Lung (tissue), 12 donors: ENCODE measurements around the gene PIP5K1C. TPM values are rescaled to one million over a fixed set of nuclear protein-coding genes. Genes with fewer than 3 reads are reported as not detected.

Source experiments
- ATAC-seq: fragments of 200-7000 bp; cut with Tn5 transposase; one replicate; pipeline ENCODE4 v1.9.1; 2020; ENCODE audit warnings: moderate number of reproducible peaks; ENCODE audit not compliant: insufficient read depth, low FRiP score
- DNase-seq, 3 donors: peaks; one replicate each; pipeline ENCODE4 v3.0.0-alpha.2; 2013 to 2017
- H3K27ac ChIP-seq, 2 donors: one replicate each; pipeline ENCODE4 v1.5.1; 2013; ENCODE audit warnings: mild to moderate bottlenecking in 2 of 2, moderate library complexity in 2 of 2, control low read depth in 1 of 2, inconsistent platforms in 1 of 2, low read depth in 1 of 2, low read length in 1 of 2
- H3K27me3 ChIP-seq, 3 donors: one replicate each; pipeline ENCODE4 v1.5.1; 2013; ENCODE audit warnings: low read length in 2 of 3; ENCODE audit not compliant: control insufficient read depth in 3 of 3, insufficient read depth in 3 of 3
- H3K36me3 ChIP-seq, 4 donors: one replicate each; pipeline ENCODE4 v1.5.1; 2013; ENCODE audit warnings: low read length in 4 of 4, mild to moderate bottlenecking in 1 of 4, moderate library complexity in 1 of 4; ENCODE audit not compliant: control insufficient read depth in 4 of 4, insufficient read depth in 4 of 4
- H3K4me1 ChIP-seq, 5 donors: one replicate each; pipeline ENCODE4 v1.5.1; 2013; ENCODE audit warnings: low read length in 5 of 5, mild to moderate bottlenecking in 2 of 5, moderate library complexity in 1 of 5; ENCODE audit not compliant: control insufficient read depth in 5 of 5, insufficient read depth in 5 of 5
- H3K4me3 ChIP-seq: one replicate; pipeline ENCODE4 v1.5.1; 2013; ENCODE audit warnings: mild to moderate bottlenecking, control low read depth, moderate library complexity
- H3K9ac ChIP-seq, 2 donors: one replicate each; pipeline ENCODE4 v1.5.1; 2013; ENCODE audit warnings: low read length in 2 of 2, control low read depth in 1 of 2; ENCODE audit not compliant: insufficient read depth in 1 of 2
- H3K9me3 ChIP-seq, 4 donors: one replicate each; pipeline ENCODE4 v1.5.1; 2013; ENCODE audit warnings: low read length in 3 of 4, mild to moderate bottlenecking in 1 of 4, moderate library complexity in 1 of 4; ENCODE audit not compliant: control insufficient read depth in 4 of 4, insufficient read depth in 3 of 4
- CTCF ChIP-seq: IDR thresholded peaks from 2 replicates; pipeline ENCODE4 v1.5.1; 2012; ENCODE audit warnings: mild to moderate bottlenecking; ENCODE audit errors: control extremely low read depth, extremely low read depth
- WGBS, 2 donors: extraction: QIAGEN DNeasy Blood & Tissue Kit; methylation state at CpG; one replicate each; pipeline ENCODE4 v1.1.7; 2013; 5-methylcytosine and 5-hydroxymethylcytosine counted together
- polyA plus RNA-seq, 2 donors: library from polyadenylated mRNA; stranded (reverse); fragments of 200-250 nt; gene quantifications; one replicate each; pipeline ENCODE4 v1.2.1, GENCODE V29; 2013
- total RNA-seq, 2 donors: library from RNA; depleted of rRNA in 1 of 2; stranded (reverse); fragments of >200 nt in 1 of 2; gene quantifications; one replicate each; pipeline ENCODE4 v1.2.1, GENCODE V29; 2014 to 2021
- donor health status: control.
- donor health status: control.
- donor health status: Bipolar disorder and iron deficiency.
- donor health status: healthy.
- donor health status: DM: yes; HTN: yes; CAD: no.

PIP5K1C gene
- total and polyA plus RNA-seq, 4 donors = 16.3 to 39.4 (median 20.5) TPM

- Histone ChIP-seq H3K4me1 (no peaks in the 10 kb centered on the region), H3K36me3 (peaks cover 0 to 4% (median 0%) of the 10 kb centered on the region in 4 donors), H3K9me3 (peaks cover 0 to 3% (median 1%) of the 10 kb centered on the region in 4 donors), H3K4me3 (no peak overlapping the region), H3K27me3 (no peaks in the 10 kb centered on the region), H3K27ac (no peak overlapping the region), H3K9ac (no peak overlapping the region)
- DNase-seq = no peak
- no peak for ATAC-seq
- WGBS, 2 donors = 92 to 95% methylated on average over 32 of the region's 32 CpGs
- no peak for TF ChIP-seq CTCF
Measured at GRCh38 chr19:3730457-3730958, 30.2 kb upstream of the PIP5K1C start.

- Histone ChIP-seq H3K36me3 (peaks cover 0 to 4% (median 0%) of the 10 kb centered on the region in 4 donors), H3K9me3 (peaks cover 0 to 2% (median 0%) of the 10 kb centered on the region in 4 donors), H3K27ac (no peak overlapping the region), H3K4me3 (no peak overlapping the region), H3K9ac (no peak overlapping the region), H3K27me3 (peaks cover 0 to 17% (median 11%) of the 10 kb centered on the region in 3 donors), H3K4me1 (peaks cover 0 to 2% (median 0%) of the 10 kb centered on the region in 5 donors)
- DNase-seq (peak in 2 of 3 donors; percentile 11 to 32), ATAC-seq (no peak)
- WGBS, 2 donors = 36 to 39% methylated on average over 13 to 14 of the region's 14 CpGs
- no peak for TF ChIP-seq CTCF
Measured at GRCh38 chr19:3725640-3726310, 25.5 kb upstream of the PIP5K1C start.

- no peak for TF ChIP-seq CTCF
- Histone ChIP-seq H3K27ac (no peak overlapping the region), H3K9ac (no peak overlapping the region), H3K4me1 (peaks cover 0 to 2% (median 0%) of the 10 kb centered on the region in 5 donors), H3K4me3 (no peak overlapping the region), H3K36me3 (no peaks in the 10 kb centered on the region), H3K9me3 (peaks cover 0 to 2% (median 0%) of the 10 kb centered on the region in 4 donors), H3K27me3 (peaks cover 0 to 19% (median 11%) of the 10 kb centered on the region in 3 donors)
- no peak for DNase-seq
- WGBS, 2 donors = 57 to 71% methylated on average over 3 of the region's 3 CpGs
- no peak for ATAC-seq
Measured at GRCh38 chr19:3725121-3725520, 24.9 kb upstream of the PIP5K1C start.
